Measurements from ENCODE around the gene KRT6B.
A peak's percentile ranks its signal among the peaks of the same experiment; 100 is the strongest.

DNA sequence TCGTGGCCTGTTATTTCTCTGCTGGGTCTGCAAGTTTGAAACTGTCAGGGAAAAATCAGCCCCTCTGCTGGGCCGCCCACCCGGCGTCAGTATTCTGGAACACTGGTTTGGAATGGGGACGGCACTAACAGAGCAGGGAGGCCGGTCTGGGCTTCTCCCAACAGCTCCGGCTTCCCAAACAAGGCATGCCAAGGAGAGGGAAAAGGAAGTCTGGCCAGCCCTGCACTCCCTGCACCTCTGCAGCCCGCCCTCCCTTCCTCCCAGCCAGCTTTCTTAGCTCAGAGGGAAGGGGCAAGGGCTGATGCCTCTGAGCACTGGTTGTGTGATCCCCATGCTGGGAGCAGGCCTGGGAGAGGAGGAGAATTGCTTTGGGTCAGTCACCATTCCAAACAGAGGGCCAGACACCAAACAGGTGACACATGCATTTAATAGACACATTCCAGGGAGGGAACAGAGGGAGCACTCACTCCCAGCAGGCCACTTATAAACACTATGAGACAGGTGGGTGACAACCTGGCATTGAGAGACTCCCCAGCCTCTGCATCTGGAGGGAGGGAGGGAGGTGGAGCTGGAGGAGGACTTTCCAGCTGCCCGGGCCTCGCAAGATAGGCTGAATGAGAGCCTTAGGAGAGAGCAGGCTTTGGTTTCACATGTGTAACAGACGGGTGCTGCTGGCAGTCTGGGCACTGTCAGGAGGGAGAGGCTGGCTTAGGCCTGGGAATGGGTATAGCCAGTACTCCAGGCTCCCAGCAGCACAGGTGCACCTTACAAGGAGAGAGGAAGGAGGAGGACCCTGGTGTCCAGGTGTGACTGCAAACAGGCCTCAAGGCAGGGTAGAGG lies 28.1 kb downstream of the KRT6B start:
- TF ChIP-seq, protein P1, sequence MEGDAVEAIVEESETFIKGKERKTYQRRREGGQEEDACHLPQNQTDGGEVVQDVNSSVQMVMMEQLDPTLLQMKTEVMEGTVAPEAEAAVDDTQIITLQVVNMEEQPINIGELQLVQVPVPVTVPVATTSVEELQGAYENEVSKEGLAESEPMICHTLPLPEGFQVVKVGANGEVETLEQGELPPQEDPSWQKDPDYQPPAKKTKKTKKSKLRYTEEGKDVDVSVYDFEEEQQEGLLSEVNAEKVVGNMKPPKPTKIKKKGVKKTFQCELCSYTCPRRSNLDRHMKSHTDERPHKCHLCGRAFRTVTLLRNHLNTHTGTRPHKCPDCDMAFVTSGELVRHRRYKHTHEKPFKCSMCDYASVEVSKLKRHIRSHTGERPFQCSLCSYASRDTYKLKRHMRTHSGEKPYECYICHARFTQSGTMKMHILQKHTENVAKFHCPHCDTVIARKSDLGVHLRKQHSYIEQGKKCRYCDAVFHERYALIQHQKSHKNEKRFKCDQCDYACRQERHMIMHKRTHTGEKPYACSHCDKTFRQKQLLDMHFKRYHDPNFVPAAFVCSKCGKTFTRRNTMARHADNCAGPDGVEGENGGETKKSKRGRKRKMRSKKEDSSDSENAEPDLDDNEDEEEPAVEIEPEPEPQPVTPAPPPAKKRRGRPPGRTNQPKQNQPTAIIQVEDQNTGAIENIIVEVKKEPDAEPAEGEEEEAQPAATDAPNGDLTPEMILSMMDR (IDR thresholded peaks at IDR 0.05) = no peak
- TF ChIP-seq POLR2AphosphoS5 (IDR thresholded peaks at IDR 0.05) = peak in 3 of 4 donors; percentile 61 to 73 (median 61)

All from sigmoid colon (tissue), 4 donors.